Muscle of leg (tissue), 16 donors: ENCODE measurements around the gene NCOA1. TPM values are rescaled to one million over a fixed set of nuclear protein-coding genes. Genes with fewer than 3 reads are reported as not detected.

ENCODE experiments used
- DNase-seq: peaks from one replicate; pipeline ENCODE4 v3.0.0; 2013
- H3K27ac ChIP-seq: one replicate; pipeline ENCODE4 v1.5.1; 2013; ENCODE audit warnings: mild to moderate bottlenecking, low read length, control low read depth
- H3K27me3 ChIP-seq: one replicate; pipeline ENCODE4 v1.6.1; 2013; ENCODE audit warnings: low read length; ENCODE audit not compliant: control insufficient read depth, insufficient read depth
- H3K36me3 ChIP-seq: one replicate; pipeline ENCODE4 v1.6.1; 2013; ENCODE audit warnings: low read length; ENCODE audit not compliant: control insufficient read depth, insufficient read depth
- H3K4me1 ChIP-seq: one replicate; pipeline ENCODE4 v1.6.1; 2013; ENCODE audit warnings: low read length; ENCODE audit not compliant: control insufficient read depth, insufficient read depth
- H3K4me3 ChIP-seq: one replicate; pipeline ENCODE4 v1.5.1; 2013; ENCODE audit warnings: low read length, control low read depth
- H3K9me3 ChIP-seq: replicated peaks from 2 replicates; pipeline ENCODE4 v1.6.1; 2013; ENCODE audit warnings: low read depth, low read length; ENCODE audit not compliant: control insufficient read depth
- WGBS: methylation state at CpG from one replicate; pipeline ENCODE4 v1.1.5; 2013; ENCODE audit warnings: missing lambda C conversion rate; ENCODE audit not compliant: insufficient coverage; 5-methylcytosine and 5-hydroxymethylcytosine counted together
- long read RNA-seq, 11 donors: transcript quantifications; one replicate each; lab custom pipeline, GENCODE V29; 2026
- polyA plus RNA-seq, 8 donors: library from polyadenylated mRNA; unstranded; fragments of 120-200 nt; gene quantifications; one replicate each; pipeline versions ENCODE4 v1.2.1 to v1.2.3, GENCODE V29; 2013; ENCODE audit warnings: inconsistent platforms in 1 of 8, low replicate concordance in 1 of 8; ENCODE audit not compliant: insufficient read length in 8 of 8, insufficient read depth in 1 of 8
- total RNA-seq: library from RNA; stranded (reverse); fragments of 120-200 nt; gene quantifications from one replicate; pipeline ENCODE4 v1.2.4, GENCODE V29; 2013

Gene NCOA1
- 98.9 TPM for total RNA-seq
- 100 to 1,000 TPM in 1 of 8 donors, 10 to 100 TPM in 7; 69.6 to 106 (median 89.5) TPM for polyA plus RNA-seq
- long read RNA-seq, donor 1, partial matches to known transcripts: 6 of 6 reads
- long read RNA-seq, donor 1, other reads (novel, unspliced or antisense): 0 of 6 reads
- long read RNA-seq, donor 2: 0 reads
- long read RNA-seq, donor 3, full-length matches to known transcripts: 1 of 21 reads
- long read RNA-seq, donor 3, partial matches to known transcripts: 12 of 21 reads
- long read RNA-seq, donor 3, other reads (novel, unspliced or antisense): 8 of 21 reads
- long read RNA-seq, donor 4, full-length matches to known transcripts: 2 of 30 reads
- long read RNA-seq, donor 4, partial matches to known transcripts: 28 of 30 reads
- long read RNA-seq, donor 4, other reads (novel, unspliced or antisense): 0 of 30 reads
- long read RNA-seq, donor 5, partial matches to known transcripts: 24 of 25 reads
- long read RNA-seq, donor 5, other reads (novel, unspliced or antisense): 0 of 25 reads
- long read RNA-seq, donor 6, partial matches to known transcripts: 5 of 6 reads
- long read RNA-seq, donor 6, other reads (novel, unspliced or antisense): 0 of 6 reads
- long read RNA-seq, donor 7, partial matches to known transcripts: 19 of 21 reads
- long read RNA-seq, donor 7, other reads (novel, unspliced or antisense): 0 of 21 reads
- long read RNA-seq, donor 8, partial matches to known transcripts: 0 of 1 reads
- long read RNA-seq, donor 8, other reads (novel, unspliced or antisense): 0 of 1 reads
- long read RNA-seq, donor 9, partial matches to known transcripts: 6 of 6 reads
- long read RNA-seq, donor 9, other reads (novel, unspliced or antisense): 0 of 6 reads
- long read RNA-seq, donor 10, partial matches to known transcripts: 0 of 12 reads
- long read RNA-seq, donor 10, other reads (novel, unspliced or antisense): 11 of 12 reads
- long read RNA-seq, donor 11: 0 reads

DNA sequence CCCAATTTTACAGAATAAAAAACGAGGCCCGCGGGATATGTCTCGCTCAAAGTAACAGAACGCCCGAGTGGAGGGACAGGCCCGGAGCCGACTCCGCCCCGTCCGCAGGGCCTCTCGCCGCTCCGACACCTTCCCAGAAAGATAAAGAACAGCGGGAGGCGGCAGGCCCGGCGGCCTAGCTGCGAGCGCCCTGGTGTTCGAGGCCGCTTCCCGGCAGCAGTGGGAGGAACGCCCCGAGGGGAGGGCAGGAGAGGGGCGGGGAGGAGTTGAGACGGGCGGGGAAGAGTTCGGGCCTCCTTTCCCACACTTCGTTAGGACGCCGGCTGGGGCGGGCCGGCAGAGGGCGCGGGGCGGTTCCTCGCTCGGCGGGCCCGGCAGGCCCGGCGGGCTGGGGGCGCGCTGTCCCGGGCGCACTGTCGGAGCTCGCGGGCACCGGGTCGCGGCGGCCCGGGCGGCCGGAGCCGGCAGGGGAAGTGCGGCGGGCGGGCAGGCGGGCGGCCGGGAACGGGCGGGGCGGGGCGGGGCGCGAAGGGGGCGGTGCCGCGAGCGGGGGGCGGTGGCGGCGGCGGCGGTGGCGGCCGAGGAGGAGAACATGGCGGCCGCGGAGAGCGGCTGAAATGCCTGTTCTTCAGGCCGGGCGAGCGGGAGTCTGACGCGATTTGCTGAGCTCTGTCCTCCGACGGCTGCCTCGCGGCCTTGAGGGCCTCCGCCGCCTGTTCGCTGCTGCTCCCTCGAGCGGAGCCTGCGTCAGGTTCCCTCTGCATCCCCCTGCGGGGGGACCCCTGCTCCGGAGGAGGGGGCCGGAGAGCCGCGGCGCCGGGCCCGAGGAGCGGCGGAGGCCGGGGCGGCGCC is at the start of gene NCOA1:
Gene NCOA1 (plus strand): TSS at position 565 of the 852 bp plus-strand sequence. CDS start 167,424 bp downstream, outside the sequence.
- DNase-seq: peak; percentile 97
- H3K27me3 ChIP-seq: no peaks in the 10 kb centered on the region
- H3K9me3 ChIP-seq: no peaks in the 10 kb centered on the region
- peaks cover 18% of the 10 kb centered on the region for H3K4me1 ChIP-seq
- H3K27ac ChIP-seq: peak within 1 kb of the TSS; percentile 99
- WGBS: under 1% methylated on average over 95 of the region's 113 CpGs
- no peaks in the 10 kb centered on the region for H3K36me3 ChIP-seq
- H3K4me3 ChIP-seq: peak within 1 kb of the TSS; percentile 81

DNA sequence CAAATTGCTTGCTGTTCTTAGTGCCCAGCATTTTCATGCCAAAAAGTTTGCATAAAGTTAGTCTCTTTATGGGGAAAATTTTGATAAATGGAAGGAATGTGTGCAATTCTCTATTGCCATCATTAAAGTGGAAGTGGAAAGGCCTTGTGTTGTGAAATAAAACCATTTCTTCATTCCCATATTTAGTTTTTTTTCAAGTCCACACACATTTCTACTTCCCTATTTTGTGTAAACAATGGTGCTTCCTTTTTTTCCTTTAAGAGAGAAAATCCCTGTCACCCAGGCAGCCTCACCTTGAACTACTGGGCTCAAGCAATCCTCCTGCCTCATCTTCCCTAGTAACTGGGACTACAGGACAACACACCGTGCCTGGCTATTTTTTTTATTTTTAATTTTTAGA is 42.3 kb upstream of the NCOA1 start:
- no CpG with 5 or more reads among the region's 1 CpG for WGBS
- no peak overlapping the region for H3K27ac ChIP-seq

DNA sequence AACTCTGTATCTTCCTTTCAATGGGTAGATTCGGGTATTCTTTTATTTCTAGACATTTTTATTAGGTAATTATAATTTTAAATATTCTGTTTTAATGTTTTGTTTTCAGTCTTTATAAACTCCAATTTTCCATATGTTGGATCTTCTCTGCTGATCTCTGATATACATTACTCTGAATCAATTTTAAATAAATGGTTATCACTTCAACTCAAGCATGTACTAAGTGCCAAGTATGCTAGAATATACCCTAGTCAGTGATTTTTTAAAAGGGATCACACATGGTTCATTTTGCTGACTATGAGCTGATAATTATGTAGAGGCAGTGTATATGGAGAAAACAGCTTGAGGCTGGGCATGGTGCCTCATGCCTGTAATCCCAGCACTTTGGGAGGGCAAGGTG is 41.7 kb upstream of the NCOA1 start:
- no peaks in the 10 kb centered on the region for H3K27me3 ChIP-seq
- no peaks in the 10 kb centered on the region for H3K36me3 ChIP-seq
- H3K4me3 ChIP-seq: no peak overlapping the region
- DNase-seq: no peak
- H3K27ac ChIP-seq: no peak overlapping the region
- WGBS: no CpG with 5 or more reads among the region's 1 CpG
- H3K9me3 ChIP-seq: peaks cover 17% of the 10 kb centered on the region
- peaks cover 9% of the 10 kb centered on the region for H3K4me1 ChIP-seq

More for the DNA sequence above, 42.3 kb upstream of the NCOA1 start:
- DNase-seq: peak; percentile 48
- H3K9me3 ChIP-seq: peaks cover 17% of the 10 kb centered on the region
- no peak overlapping the region for H3K4me3 ChIP-seq
- H3K36me3 ChIP-seq: no peaks in the 10 kb centered on the region
- peaks cover 8% of the 10 kb centered on the region for H3K4me1 ChIP-seq
- no peaks in the 10 kb centered on the region for H3K27me3 ChIP-seq

DNA sequence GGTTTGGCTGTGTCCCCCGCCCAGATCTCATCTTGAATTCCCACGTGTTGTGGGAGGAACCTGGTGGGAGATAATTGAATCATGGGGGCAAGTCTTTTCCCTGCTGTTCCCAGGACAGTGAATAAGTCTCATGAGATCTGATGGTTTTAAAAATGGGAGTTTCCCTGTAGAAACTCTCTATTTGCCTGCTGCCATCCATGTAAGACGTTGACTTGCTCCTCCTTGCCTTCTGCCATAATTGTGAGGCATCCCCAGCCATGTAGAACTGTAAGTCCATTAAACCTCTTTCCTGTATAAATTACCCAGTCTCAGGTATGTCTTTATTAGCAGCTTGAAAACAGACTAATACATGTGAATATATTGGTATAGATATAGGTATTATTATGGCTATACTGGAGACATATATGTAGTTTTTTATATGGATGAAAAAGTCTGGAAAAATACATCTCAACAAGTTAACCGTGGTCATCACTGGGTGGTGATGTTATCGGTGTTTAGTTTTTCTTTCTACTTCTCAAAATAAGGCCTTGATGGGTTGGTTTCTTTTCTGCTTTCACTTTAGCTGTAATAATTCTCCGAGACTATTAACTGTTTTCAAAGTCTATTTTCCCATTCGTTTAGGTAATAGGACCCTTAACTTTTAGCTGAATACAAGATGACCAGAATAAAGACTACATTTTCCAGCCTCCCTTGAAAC is 39.1 kb upstream of the NCOA1 start:
- Histone ChIP-seq H3K9me3 (peaks cover 17% of the 10 kb centered on the region), H3K27ac (peak overlapping the region; percentile 23), H3K36me3 (no peaks in the 10 kb centered on the region), H3K4me3 (no peak overlapping the region), H3K27me3 (no peaks in the 10 kb centered on the region), H3K4me1 (peaks cover 14% of the 10 kb centered on the region)
- DNase-seq: no peak
- WGBS: 100% methylated on average over 1 of the region's 7 CpGs

DNA sequence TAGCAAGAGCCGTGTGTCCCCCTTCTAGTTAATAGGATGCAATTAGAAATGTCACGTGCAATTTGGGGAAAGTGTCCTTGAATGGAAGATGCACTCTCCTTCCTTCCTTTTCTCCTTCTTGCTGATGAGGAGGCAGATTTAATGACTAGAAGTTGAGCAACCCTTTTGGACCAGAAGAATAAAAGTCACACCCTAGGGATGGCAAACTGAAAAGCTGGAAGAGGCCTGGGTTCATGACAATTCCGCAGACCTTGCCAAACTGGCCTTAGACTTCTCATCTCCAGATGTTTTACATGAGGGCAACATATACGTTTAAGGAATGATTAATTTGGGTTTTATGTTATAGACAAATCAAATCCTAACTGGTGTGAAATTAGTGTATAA is 38.6 kb upstream of the NCOA1 start:
- WGBS: no CpG with 5 or more reads among the region's 4 CpGs
- H3K4me3 ChIP-seq: no peak overlapping the region

DNA sequence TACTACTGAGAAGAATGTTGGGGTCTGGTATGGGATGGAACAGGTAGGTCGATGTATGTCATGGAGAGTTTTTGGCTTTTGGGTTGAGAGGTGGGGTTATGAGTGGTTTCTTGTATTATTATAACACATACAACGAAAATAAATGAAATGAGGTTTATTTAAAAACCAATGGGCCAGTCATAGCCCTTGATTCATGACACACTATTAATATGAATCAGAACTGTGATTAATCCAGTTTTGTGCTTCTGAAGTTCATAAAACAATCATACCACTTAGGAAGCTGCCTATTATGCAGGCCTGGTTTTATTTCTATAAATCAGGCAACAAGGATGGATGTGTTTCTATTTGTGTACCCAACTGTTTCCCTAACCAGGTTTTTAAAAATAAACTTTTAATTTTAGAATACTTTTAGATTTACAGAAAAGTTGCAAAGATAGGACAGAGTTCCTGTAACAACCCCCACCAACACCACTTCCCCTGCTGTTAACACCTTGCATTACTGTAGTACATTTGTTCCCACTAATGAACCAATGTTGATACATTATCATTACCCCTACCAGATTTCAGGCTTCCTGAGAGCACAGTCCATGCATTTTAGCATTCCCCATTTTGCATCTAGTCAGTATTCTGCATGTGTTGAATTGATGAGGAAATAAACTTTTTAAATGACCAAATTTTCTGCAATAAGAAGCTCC is 37.5 kb upstream of the NCOA1 start:
- H3K4me1 ChIP-seq: peaks cover 18% of the 10 kb centered on the region
- H3K4me3 ChIP-seq: peak overlapping the region; percentile 21
- no peak for DNase-seq
- H3K27me3 ChIP-seq: no peaks in the 10 kb centered on the region
- peak overlapping the region; percentile 81 for H3K27ac ChIP-seq
- H3K9me3 ChIP-seq: peaks cover 12% of the 10 kb centered on the region
- H3K36me3 ChIP-seq: no peaks in the 10 kb centered on the region
- WGBS: no CpG with 5 or more reads among the region's 2 CpGs

More for the DNA sequence above, 38.6 kb upstream of the NCOA1 start:
- DNase-seq: peak; percentile 68
- Histone ChIP-seq H3K36me3 (no peaks in the 10 kb centered on the region), H3K27me3 (no peaks in the 10 kb centered on the region), H3K4me1 (peaks cover 18% of the 10 kb centered on the region), H3K9me3 (peaks cover 17% of the 10 kb centered on the region), H3K27ac (peak overlapping the region; percentile 23)

DNA sequence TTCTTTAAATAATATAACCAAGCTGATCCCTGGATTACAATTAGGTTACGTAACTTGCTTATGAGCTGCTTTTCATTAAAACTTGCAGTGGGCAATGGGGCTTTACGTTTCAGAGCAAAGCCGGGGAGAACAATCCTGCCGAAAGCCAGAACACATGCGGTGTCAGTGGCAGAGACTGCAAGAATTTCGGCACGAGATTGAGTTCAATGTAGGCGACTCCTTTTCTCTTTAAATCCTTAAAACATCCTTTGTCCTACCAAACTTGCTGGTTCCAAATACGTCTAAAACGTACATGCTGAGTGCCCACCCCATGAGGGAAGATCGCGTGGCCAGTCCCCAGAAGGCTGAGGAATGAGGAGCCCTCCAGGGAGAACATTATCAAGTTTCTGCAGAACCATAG is 36.8 kb upstream of the NCOA1 start:
- no peaks in the 10 kb centered on the region for H3K36me3 ChIP-seq
- H3K27ac ChIP-seq: peak overlapping the region; percentile 81
- peaks cover 5% of the 10 kb centered on the region for H3K9me3 ChIP-seq
- H3K4me1 ChIP-seq: peaks cover 18% of the 10 kb centered on the region
- no peaks in the 10 kb centered on the region for H3K27me3 ChIP-seq
- 8% methylated on average over 7 of the region's 12 CpGs for WGBS
- DNase-seq: peak; percentile 87
- H3K4me3 ChIP-seq: peak overlapping the region; percentile 21

DNA sequence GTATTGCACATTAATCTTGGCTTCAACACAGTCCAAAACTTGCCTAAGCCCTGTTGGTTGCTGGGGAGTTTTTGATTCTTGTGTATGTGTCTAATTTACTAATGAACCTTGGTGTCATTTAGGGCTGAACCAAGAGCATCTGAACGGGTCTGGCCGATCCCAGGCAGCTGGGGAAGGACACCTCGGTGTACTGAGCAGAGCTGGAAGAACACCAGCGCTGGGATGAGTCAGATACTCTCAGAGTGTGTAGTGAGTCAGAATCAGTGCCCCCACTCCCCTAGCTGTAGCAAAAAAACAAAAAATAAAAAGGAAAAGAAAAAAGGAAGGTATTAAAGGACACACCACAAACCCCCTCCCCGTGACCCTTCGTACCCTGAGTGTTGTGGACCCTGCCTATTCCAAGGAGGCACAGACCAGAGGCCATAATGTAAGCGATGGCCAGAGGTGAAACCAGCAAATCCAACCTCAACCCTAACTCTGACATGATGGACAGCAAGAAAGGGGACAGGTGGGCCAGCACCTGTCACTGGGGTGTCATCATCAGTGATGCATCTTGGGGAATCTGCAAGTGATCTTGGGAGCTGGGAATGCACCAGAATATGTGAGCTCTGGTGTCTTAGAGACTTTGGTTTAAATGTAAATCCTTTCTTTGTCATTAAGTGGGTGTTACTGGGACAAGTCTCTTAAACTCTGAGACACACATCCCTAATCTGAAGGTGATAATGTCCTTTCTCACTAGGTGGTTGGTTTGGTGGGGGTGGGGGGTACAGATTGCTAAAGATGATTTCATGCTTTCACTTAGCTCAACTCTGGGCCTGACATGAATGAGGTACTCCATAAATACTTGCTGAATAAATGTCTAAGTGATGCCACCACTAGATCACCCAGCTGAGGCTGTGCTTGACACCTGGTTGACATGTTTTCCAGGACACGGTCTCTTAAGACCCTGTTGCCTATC is 34.2 kb upstream of the NCOA1 start:
- Histone ChIP-seq H3K27ac (peak overlapping the region; percentile 43), H3K27me3 (peaks cover 2% of the 10 kb centered on the region), H3K4me1 (peaks cover 15% of the 10 kb centered on the region), H3K9me3 (no peaks in the 10 kb centered on the region), H3K36me3 (no peaks in the 10 kb centered on the region), H3K4me3 (no peak overlapping the region)
- peak; percentile 87 for DNase-seq
- WGBS: no CpG with 5 or more reads among the region's 8 CpGs
